Measurements from ENCODE around the gene GCNA. TPM values are rescaled to one million over a fixed set of nuclear protein-coding genes. Genes with fewer than 3 reads are reported as not detected.

GCNA gene
- total RNA-seq, 1 experiment from 2014 or later = 1.0 TPM

DNA sequence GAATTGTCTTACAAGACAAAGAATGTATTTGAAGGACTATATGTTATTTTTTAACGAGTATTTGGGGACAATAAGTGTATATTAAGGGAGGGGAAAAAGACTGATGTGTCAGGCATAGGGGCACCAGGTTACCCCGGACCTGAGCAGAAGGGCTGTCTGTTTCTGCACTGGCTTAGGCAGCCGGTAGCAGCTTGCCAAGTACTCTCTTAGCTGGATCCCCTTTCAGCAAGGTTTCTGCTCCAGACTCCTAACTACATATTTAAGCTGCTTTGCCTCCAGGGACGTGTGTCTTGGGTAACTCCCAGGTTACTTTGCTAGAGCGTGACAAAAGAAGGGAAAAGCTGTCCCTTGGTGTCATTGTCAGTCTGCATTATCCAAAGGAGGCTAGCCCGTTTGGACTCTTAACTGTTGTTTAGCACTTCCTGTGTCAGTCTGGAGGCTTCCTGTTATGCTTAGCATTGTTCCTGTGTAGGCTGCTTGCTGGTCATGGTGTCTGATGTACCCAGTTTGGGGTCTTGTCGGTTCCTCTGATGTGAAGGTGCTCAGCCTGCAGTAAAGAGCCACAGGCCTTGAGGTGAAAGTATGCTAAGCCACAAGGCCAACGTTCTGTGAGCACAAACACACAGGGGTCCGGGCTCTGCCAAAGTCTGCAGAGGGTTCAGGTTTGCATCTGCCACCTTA lies 28.4 kb downstream of the GCNA start:
- Mint-ChIP-seq H3K36me3 (peaks cover 46% of the 10 kb centered on the region), H3K27ac (no peak overlapping the region), H3K27me3 (ENCODE audit: low read depth) (no peaks in the 10 kb centered on the region), H3K4me1 (no peaks in the 10 kb centered on the region), H3K4me3 (no peak overlapping the region), H3K9me3 (no peaks in the 10 kb centered on the region)
- TF ChIP-seq IRF2 (CRISPR knock-in tag; IDR thresholded peaks at IDR 0.05; ENCODE audit: borderline replicate concordance, low read depth) (no peak), CBFB (CRISPR knock-in tag; IDR thresholded peaks at IDR 0.05; ENCODE audit: low read depth) (no peak), TCF7 (CRISPR knock-in tag; IDR thresholded peaks at IDR 0.05; ENCODE audit: low read depth) (no peak), NR1H2 (CRISPR knock-in tag; IDR thresholded peaks at IDR 0.05) (no peak), ZNF263 (CRISPR knock-in tag; IDR thresholded peaks at IDR 0.05; ENCODE audit: low read depth) (no peak), SP1 (CRISPR knock-in tag; conservative IDR thresholded peaks at IDR 0.05) (no peak), ATF1 (CRISPR knock-in tag; IDR thresholded peaks at IDR 0.05) (no peak), ZNF232 (CRISPR knock-in tag; IDR thresholded peaks at IDR 0.05) (no peak), SMAD3 (CRISPR knock-in tag; IDR thresholded peaks at IDR 0.05; ENCODE audit: borderline replicate concordance) (no peak), ZNF416 (CRISPR knock-in tag; IDR thresholded peaks at IDR 0.05) (no peak), ZBTB21 (CRISPR knock-in tag; IDR thresholded peaks at IDR 0.05; ENCODE audit: borderline replicate concordance) (no peak), NR2C2 (CRISPR knock-in tag; IDR thresholded peaks at IDR 0.05) (no peak)
- TF ChIP-seq, protein P1, sequence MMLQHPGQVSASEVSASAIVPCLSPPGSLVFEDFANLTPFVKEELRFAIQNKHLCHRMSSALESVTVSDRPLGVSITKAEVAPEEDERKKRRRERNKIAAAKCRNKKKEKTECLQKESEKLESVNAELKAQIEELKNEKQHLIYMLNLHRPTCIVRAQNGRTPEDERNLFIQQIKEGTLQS (CRISPR knock-in tag; conservative IDR thresholded peaks at IDR 0.05) = no peak
- TF ChIP-seq, protein P2, sequence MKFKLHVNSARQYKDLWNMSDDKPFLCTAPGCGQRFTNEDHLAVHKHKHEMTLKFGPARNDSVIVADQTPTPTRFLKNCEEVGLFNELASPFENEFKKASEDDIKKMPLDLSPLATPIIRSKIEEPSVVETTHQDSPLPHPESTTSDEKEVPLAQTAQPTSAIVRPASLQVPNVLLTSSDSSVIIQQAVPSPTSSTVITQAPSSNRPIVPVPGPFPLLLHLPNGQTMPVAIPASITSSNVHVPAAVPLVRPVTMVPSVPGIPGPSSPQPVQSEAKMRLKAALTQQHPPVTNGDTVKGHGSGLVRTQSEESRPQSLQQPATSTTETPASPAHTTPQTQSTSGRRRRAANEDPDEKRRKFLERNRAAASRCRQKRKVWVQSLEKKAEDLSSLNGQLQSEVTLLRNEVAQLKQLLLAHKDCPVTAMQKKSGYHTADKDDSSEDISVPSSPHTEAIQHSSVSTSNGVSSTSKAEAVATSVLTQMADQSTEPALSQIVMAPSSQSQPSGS (CRISPR knock-in tag; IDR thresholded peaks at IDR 0.05; ENCODE audit: borderline replicate concordance, low read depth) = no peak
- TF ChIP-seq, protein P3, sequence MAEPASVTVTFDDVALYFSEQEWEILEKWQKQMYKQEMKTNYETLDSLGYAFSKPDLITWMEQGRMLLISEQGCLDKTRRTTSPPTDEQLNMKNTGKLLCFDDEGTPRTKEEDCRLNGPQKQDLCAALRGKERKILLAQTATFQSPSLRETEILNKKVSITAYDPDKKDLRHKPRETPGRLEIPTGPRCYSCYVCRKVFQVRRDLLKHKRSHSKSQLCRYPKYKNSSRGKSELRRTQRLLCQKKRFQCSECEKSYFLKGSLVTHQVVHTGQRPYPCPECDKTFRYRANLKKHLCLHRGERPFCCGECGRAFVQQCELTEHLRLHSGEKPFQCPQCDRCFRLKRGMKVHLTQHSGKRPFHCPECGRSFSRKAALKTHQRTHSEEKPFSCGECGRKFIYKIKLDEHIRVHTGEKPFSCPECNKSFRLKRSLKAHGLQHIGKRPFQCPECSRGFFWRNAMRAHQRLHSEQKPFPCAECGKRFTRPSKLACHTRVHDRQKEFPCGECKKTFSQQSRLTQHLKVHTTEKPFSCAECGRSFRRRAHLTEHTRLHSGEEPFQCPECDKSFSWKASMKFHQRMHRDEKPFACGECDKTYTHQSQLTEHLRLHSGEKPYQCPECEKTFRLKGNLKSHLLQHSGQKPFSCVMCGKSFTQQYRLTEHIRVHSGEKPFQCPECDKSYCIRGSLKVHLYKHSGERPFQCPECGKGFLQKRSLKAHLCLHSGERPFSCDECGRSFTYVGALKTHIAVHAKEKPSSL (CRISPR knock-in tag; conservative IDR thresholded peaks at IDR 0.05) = no peak
- TF ChIP-seq, protein P4, sequence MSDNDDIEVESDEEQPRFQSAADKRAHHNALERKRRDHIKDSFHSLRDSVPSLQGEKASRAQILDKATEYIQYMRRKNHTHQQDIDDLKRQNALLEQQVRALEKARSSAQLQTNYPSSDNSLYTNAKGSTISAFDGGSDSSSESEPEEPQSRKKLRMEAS (CRISPR knock-in tag; IDR thresholded peaks at IDR 0.05) = no peak
- DNase-seq (ENCODE audit: low spot score) = no peak
- ChIA-PET CTCF (no interaction called here), POLR2A (no interaction called here)
- no peak for ATAC-seq

DNA sequence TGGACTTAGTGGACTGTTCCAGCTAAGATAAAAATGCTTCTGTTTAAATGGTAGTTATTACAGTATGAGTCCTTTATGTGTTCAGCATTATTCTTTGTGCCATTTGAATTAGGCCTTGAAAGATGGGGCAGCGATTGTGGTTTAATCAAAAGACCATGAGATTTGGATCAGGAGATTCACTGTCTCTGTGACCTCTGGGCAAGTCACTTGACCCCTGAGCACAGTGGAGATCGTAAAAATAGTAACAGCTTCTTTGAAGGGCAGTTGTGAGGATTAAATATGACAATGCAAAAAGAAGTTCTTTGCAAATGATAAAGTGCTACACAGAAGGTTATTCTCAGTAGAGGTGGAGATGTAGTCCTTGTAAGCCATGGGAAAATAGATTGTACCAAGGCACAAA lies 29.3 kb downstream of the GCNA start:
- DNase-seq (ENCODE audit: low spot score) (no peak), ATAC-seq (no peak)
- TF ChIP-seq ETV6 (CRISPR knock-in tag; IDR thresholded peaks at IDR 0.05) = no peak
- TF ChIP-seq MYBL2 (CRISPR knock-in tag; IDR thresholded peaks at IDR 0.05) = no peak
- TF ChIP-seq, protein P5, sequence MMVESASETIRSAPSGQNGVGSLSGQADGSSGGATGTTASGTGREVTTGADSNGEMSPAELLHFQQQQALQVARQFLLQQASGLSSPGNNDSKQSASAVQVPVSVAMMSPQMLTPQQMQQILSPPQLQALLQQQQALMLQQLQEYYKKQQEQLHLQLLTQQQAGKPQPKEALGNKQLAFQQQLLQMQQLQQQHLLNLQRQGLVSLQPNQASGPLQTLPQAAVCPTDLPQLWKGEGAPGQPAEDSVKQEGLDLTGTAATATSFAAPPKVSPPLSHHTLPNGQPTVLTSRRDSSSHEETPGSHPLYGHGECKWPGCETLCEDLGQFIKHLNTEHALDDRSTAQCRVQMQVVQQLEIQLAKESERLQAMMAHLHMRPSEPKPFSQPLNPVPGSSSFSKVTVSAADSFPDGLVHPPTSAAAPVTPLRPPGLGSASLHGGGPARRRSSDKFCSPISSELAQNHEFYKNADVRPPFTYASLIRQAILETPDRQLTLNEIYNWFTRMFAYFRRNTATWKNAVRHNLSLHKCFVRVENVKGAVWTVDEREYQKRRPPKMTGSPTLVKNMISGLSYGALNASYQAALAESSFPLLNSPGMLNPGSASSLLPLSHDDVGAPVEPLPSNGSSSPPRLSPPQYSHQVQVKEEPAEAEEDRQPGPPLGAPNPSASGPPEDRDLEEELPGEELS (CRISPR knock-in tag; IDR thresholded peaks at IDR 0.05) = no peak
- no peak for TF ChIP-seq PRRX2 (CRISPR knock-in tag; IDR thresholded peaks at IDR 0.05)
- TF ChIP-seq, protein P6, sequence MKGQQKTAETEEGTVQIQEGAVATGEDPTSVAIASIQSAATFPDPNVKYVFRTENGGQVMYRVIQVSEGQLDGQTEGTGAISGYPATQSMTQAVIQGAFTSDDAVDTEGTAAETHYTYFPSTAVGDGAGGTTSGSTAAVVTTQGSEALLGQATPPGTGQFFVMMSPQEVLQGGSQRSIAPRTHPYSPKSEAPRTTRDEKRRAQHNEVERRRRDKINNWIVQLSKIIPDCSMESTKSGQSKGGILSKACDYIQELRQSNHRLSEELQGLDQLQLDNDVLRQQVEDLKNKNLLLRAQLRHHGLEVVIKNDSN (CRISPR knock-in tag; IDR thresholded peaks at IDR 0.05) = no peak
- TF ChIP-seq, protein P4 (CRISPR knock-in tag; IDR thresholded peaks at IDR 0.05) = no peak
- no peak for TF ChIP-seq TP53 (CRISPR knock-in tag; IDR thresholded peaks at IDR 0.05)
- TF ChIP-seq NR2C2 (CRISPR knock-in tag; IDR thresholded peaks at IDR 0.05) = no peak
- no peak for TF ChIP-seq SMAD3 (CRISPR knock-in tag; IDR thresholded peaks at IDR 0.05; ENCODE audit: borderline replicate concordance)
- TF ChIP-seq, protein P7, sequence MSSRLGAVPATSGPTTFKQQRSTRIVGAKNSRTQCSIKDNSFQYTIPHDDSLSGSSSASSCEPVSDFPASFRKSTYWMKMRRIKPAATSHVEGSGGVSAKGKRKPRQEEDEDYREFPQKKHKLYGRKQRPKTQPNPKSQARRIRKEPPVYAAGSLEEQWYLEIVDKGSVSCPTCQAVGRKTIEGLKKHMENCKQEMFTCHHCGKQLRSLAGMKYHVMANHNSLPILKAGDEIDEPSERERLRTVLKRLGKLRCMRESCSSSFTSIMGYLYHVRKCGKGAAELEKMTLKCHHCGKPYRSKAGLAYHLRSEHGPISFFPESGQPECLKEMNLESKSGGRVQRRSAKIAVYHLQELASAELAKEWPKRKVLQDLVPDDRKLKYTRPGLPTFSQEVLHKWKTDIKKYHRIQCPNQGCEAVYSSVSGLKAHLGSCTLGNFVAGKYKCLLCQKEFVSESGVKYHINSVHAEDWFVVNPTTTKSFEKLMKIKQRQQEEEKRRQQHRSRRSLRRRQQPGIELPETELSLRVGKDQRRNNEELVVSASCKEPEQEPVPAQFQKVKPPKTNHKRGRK (CRISPR knock-in tag; IDR thresholded peaks at IDR 0.05; ENCODE audit: borderline replicate concordance) = no peak
- Mint-ChIP-seq H3K4me1 (no peaks in the 10 kb centered on the region), H3K36me3 (peaks cover 47% of the 10 kb centered on the region), H3K27me3 (ENCODE audit: low read depth) (no peaks in the 10 kb centered on the region), H3K27ac (peak overlapping the region; percentile 33; the same call in 1 of the 2 replicates), H3K9me3 (no peaks in the 10 kb centered on the region), H3K4me3 (no peak overlapping the region)
- CTCF ChIA-PET = no interaction called here
- POLR2A ChIA-PET = interaction anchor here (0.6 kb wide), 1 partner anchor 44 kb away, joined by 4 read pairs; no protein-coding TSS in a partner anchor

All from WTC11 (cell line).